H1 (cell line): ENCODE results near the gene MATN4. TPM values are rescaled to one million over a fixed set of nuclear protein-coding genes. Genes with fewer than 3 reads are reported as not detected.

Experiments
- CTCF ChIA-PET: fragments of 300-600 bp; sonication (Branson Sonifier 250); formaldehyde crosslinking; loops from one replicate; lab custom pipeline; 2021; ENCODE audit not compliant: partially characterized antibody; lab: Charles Lee
- POLR2A ChIA-PET: fragments of 300-600 bp; sonication (Branson Sonifier 250); formaldehyde crosslinking; loops from one replicate; lab custom pipeline; 2021; ENCODE audit warnings: inconsistent platforms; ENCODE audit not compliant: partially characterized antibody; lab: Charles Lee
- DNase-seq, 2 experiments: peaks; one replicate each; pipeline versions ENCODE4 v3.0.0 to v3.0.0-alpha.2; 2010 to 2022; ENCODE audit warnings: low spot score in 2 of 2, low read depth in 1 of 2, mixed read lengths in 1 of 2
- FAIRE-seq: peaks from 2 replicates; lab custom pipeline; 2011; peaks lifted over from hg19 to GRCh38; lab: Jason Lieb, UNC
- H2AFZ ChIP-seq: 2 replicates; pipeline ENCODE4 v1.8.1; 2012; ENCODE audit warnings: low read length, inconsistent platforms
- H2AK5ac ChIP-seq: 2 replicates; pipeline ENCODE4 v1.6.1; 2013; ENCODE audit warnings: low read depth, low read length
- H2BK120ac ChIP-seq: replicated peaks from 2 replicates; pipeline ENCODE3; 2013; ENCODE audit warnings: low read depth, low read length, inconsistent platforms
- H2BK12ac ChIP-seq: 2 replicates; pipeline ENCODE4 v1.6.1; 2013; ENCODE audit warnings: low read depth, low read length
- H2BK15ac ChIP-seq: 2 replicates; pipeline ENCODE4 v1.6.1; 2013; ENCODE audit warnings: low read length
- H2BK20ac ChIP-seq: 2 replicates; pipeline ENCODE4 v1.6.1; 2013; ENCODE audit warnings: low read length
- H2BK5ac ChIP-seq: 2 replicates; pipeline ENCODE4 v1.6.1; 2013; ENCODE audit warnings: low read depth, low read length
- H3K14ac ChIP-seq: 2 replicates; pipeline ENCODE4 v1.6.1; 2013; ENCODE audit warnings: inconsistent platforms; ENCODE audit not compliant: insufficient read length
- H3K18ac ChIP-seq: 2 replicates; pipeline ENCODE4 v1.6.1; 2013; ENCODE audit warnings: low read length; ENCODE audit errors: extremely low read depth
- H3K23ac ChIP-seq: 2 replicates; pipeline ENCODE4 v1.6.1; 2013; ENCODE audit warnings: inconsistent platforms; ENCODE audit not compliant: insufficient read length
- H3K23me2 ChIP-seq: 2 replicates; pipeline ENCODE4 v1.6.1; 2013; ENCODE audit warnings: low read depth, low read length
- H3K27ac ChIP-seq: 2 replicates; pipeline ENCODE4 v1.6.1; 2011; ENCODE audit warnings: low read depth, low read length, inconsistent platforms
- H3K27me3 ChIP-seq, 4 experiments: replicated peaks in 1 of 4; 1 replicate in 1 of 4; 2 replicates in 3 of 4; pipeline versions ENCODE4 v1.6.1 to v1.8.1; 2011 to 2013; ENCODE audit warnings: low read length in 3 of 4, mild to moderate bottlenecking in 3 of 4, inconsistent platforms in 2 of 4, mixed read lengths in 2 of 4, moderate library complexity in 1 of 4; ENCODE audit not compliant: control insufficient read depth in 3 of 4, insufficient read depth in 3 of 4; ENCODE audit errors: extremely low read depth in 1 of 4
- H3K36me3 ChIP-seq, 4 experiments: 2 replicates each; pipeline versions ENCODE4 v1.6.1 to v1.8.1; 2011 to 2013; ENCODE audit warnings: mild to moderate bottlenecking in 4 of 4, low read length in 3 of 4, moderate library complexity in 2 of 4, control low read depth in 1 of 4, inconsistent platforms in 1 of 4; ENCODE audit not compliant: insufficient read depth in 4 of 4, control insufficient read depth in 2 of 4
- H3K4ac ChIP-seq: replicated peaks from 2 replicates; pipeline ENCODE3; 2013; ENCODE audit warnings: low read length, low read depth, mixed read lengths, inconsistent platforms; ENCODE audit not compliant: insufficient read length
- H3K4me1 ChIP-seq, 4 experiments: replicated peaks in 1 of 4; 1 replicate in 1 of 4; 2 replicates in 3 of 4; pipeline versions ENCODE4 v1.6.1 to v1.8.1; 2011 to 2013; ENCODE audit warnings: low read length in 3 of 4, inconsistent platforms in 2 of 4, mixed read lengths in 1 of 4; ENCODE audit not compliant: insufficient read depth in 4 of 4, control insufficient read depth in 3 of 4
- H3K4me2 ChIP-seq, 2 experiments: 2 replicates each; pipeline versions ENCODE4 v1.6.1 to v1.8.1; 2011 to 2013; ENCODE audit warnings: low read depth in 2 of 2, low read length in 2 of 2, control low read depth in 1 of 2, inconsistent platforms in 1 of 2, mild to moderate bottlenecking in 1 of 2; ENCODE audit not compliant: insufficient read depth in 1 of 2
- H3K4me3 ChIP-seq, 4 experiments: fragments of 200-600, 300-600 bp in 1 of 4; sonication (generic), shearing (Covaris generic), sonication (Bioruptor Twin) in 1 of 4; 2 replicates each; pipeline versions ENCODE4 v1.5.1 to v1.8.1; 2011 to 2016; ENCODE audit warnings: low read length in 4 of 4, low read depth in 3 of 4, control low read depth in 2 of 4, inconsistent platforms in 2 of 4, mild to moderate bottlenecking in 2 of 4, mixed read lengths in 1 of 4, moderate library complexity in 1 of 4; ENCODE audit not compliant: insufficient read depth in 2 of 4; ENCODE audit errors: extremely low read depth in 1 of 4
- H3K56ac ChIP-seq: replicated peaks from 2 replicates; pipeline ENCODE3; 2013; ENCODE audit warnings: low read depth, mild to moderate bottlenecking, mixed read lengths, low read length, inconsistent platforms; ENCODE audit not compliant: insufficient read length
- H3K79me1 ChIP-seq: 2 replicates; pipeline ENCODE4 v1.6.1; 2013; ENCODE audit warnings: low read depth, low read length, control low read depth
- H3K79me2 ChIP-seq, 2 experiments: 2 replicates each; pipeline versions ENCODE4 v1.6.1 to v1.8.1; 2012 to 2013; ENCODE audit warnings: low read length in 2 of 2, mild to moderate bottlenecking in 2 of 2, inconsistent platforms in 1 of 2; ENCODE audit not compliant: insufficient read depth in 2 of 2, control insufficient read depth in 1 of 2
- H3K9ac ChIP-seq, 4 experiments: replicated peaks in 1 of 4; 1 replicate in 1 of 4; 2 replicates in 3 of 4; pipeline versions ENCODE4 v1.6.1 to v1.8.1; 2011 to 2013; ENCODE audit warnings: low read depth in 3 of 4, low read length in 3 of 4, control low read depth in 2 of 4, mild to moderate bottlenecking in 2 of 4, moderate library complexity in 2 of 4, inconsistent platforms in 1 of 4; ENCODE audit errors: extremely low read depth in 1 of 4
- H3K9me3 ChIP-seq, 2 experiments: 2 replicates each; pipeline versions ENCODE4 v1.6.1 to v1.8.1; 2012 to 2013; ENCODE audit warnings: mild to moderate bottlenecking in 2 of 2, moderate library complexity in 2 of 2, control low read depth in 1 of 2, inconsistent platforms in 1 of 2, low read depth in 1 of 2, low read length in 1 of 2, mixed read lengths in 1 of 2; ENCODE audit not compliant: insufficient read depth in 2 of 2
- H4K20me1 ChIP-seq, 2 experiments: replicated peaks in 1 of 2; 2 replicates each; pipeline versions ENCODE3 to v1.8.1; 2011 to 2013; ENCODE audit warnings: inconsistent platforms in 2 of 2, low read length in 2 of 2, mild to moderate bottlenecking in 1 of 2; ENCODE audit not compliant: insufficient read depth in 2 of 2, control insufficient read depth in 1 of 2
- H4K5ac ChIP-seq: 2 replicates; pipeline ENCODE4 v1.6.1; 2013; ENCODE audit warnings: low read length, low read depth, mixed read lengths, inconsistent platforms; ENCODE audit not compliant: insufficient read length
- H4K8ac ChIP-seq: 2 replicates; pipeline ENCODE4 v1.8.0; 2013; ENCODE audit warnings: mild to moderate bottlenecking, moderate library complexity, low read length, inconsistent platforms; ENCODE audit not compliant: insufficient read depth; ENCODE audit errors: extremely low read depth
- H4K91ac ChIP-seq: replicated peaks from 2 replicates; pipeline ENCODE3; 2013; ENCODE audit warnings: low read length, mixed read lengths, inconsistent platforms; ENCODE audit not compliant: insufficient read length
- RAD21 ChIP-seq, 2 experiments: IDR thresholded peaks in 1 of 2; conservative IDR thresholded peaks in 1 of 2; 2 replicates each; pipeline ENCODE4 v1.6.1; 2011; ENCODE audit warnings: low read depth in 2 of 2, low read length in 2 of 2, improper control_type of control experiment in 1 of 2, inconsistent platforms in 1 of 2, mild to moderate bottlenecking in 1 of 2, moderate library complexity in 1 of 2
- WGBS, 2 experiments: shearing (Covaris generic) in 1 of 2; methylation state at CpG; one replicate each; pipeline versions ENCODE4 v1.1.6 to v1.1.7; 2013 to 2015; ENCODE audit warnings: low lambda C conversion rate in 2 of 2, mixed read lengths in 2 of 2, inconsistent platforms in 1 of 2, low coverage in 1 of 2, missing lambda C conversion rate in 1 of 2; ENCODE audit not compliant: insufficient replicate concordance in 2 of 2, insufficient coverage in 1 of 2, insufficient read length in 1 of 2; ENCODE audit errors: extremely low coverage in 1 of 2, missing lambda C conversion rate in 1 of 2; 5-methylcytosine and 5-hydroxymethylcytosine counted together
- polyA plus RNA-seq, 7 experiments: library from polyadenylated mRNA; depleted of rRNA in 3 of 7; stranded (reverse) in 5 of 7; unstranded in 2 of 7; fragments of >200 nt in 5 of 7; fragments of 200-250 nt in 2 of 7; gene quantifications; 1 replicate in 5 of 7; 2 replicates in 1 of 7; 4 replicates in 1 of 7; pipeline versions ENCODE4 v1.2.1 to v1.2.3, GENCODE V29; 2011 to 2013; ENCODE audit warnings: missing spikeins in 2 of 7, mixed read lengths in 2 of 7
- total RNA-seq: library from RNA; stranded (reverse); fragmentation: NEBNext Ultra II Directional; extraction: Animal tissue kit (Norgen Biotek cat#: 25700); gene quantifications from 2 replicates; pipeline ENCODE4 v1.2.1, GENCODE V29; 2021

Gene MATN4
- total and polyA plus RNA-seq, 2 of the 8 experiments (the other 6 are each of a cell fraction or from before 2014, with no cell fraction given): 2.1 to 4.4 TPM

GRCh38 chr20:45268531-45268930 is 39.6 kb downstream of the MATN4 start:
- DNase-seq: no peak
- Histone ChIP-seq H2BK120ac (no peak overlapping the region), H2BK5ac (no peak overlapping the region), H2BK15ac (no peak overlapping the region), H3K4me3 (no peak overlapping the region), H2AFZ (no peak overlapping the region), H3K23me2 (no peaks in the 10 kb centered on the region), H4K91ac (no peak overlapping the region), H3K27me3 (no peaks in the 10 kb centered on the region), H3K27ac (no peak overlapping the region), H3K79me2 (no peaks in the 10 kb centered on the region), H2BK20ac (no peak overlapping the region), H4K20me1 (no peaks in the 10 kb centered on the region), H3K23ac (no peak overlapping the region), H3K9ac (no peak overlapping the region), H4K8ac (no peak overlapping the region), H2AK5ac (no peak overlapping the region), H3K18ac (no peak overlapping the region), H3K4me2 (no peak overlapping the region), H3K4me1 (peaks cover 0 to 2% (median 0%) of the 10 kb centered on the region in 4 experiments; a peak in 2 of 7 replicates), H2BK12ac (no peak overlapping the region), H3K79me1 (no peaks in the 10 kb centered on the region), H3K9me3 (no peaks in the 10 kb centered on the region), H4K5ac (no peak overlapping the region), H3K36me3 (no peaks in the 10 kb centered on the region), H3K4ac (no peak overlapping the region), H3K56ac (no peak overlapping the region), H3K14ac (no peak overlapping the region)
- 91% methylated on average over 3 of the region's 3 CpGs; no CpG with 5 or more reads in 1 of the 2 experiments for WGBS, 2 experiments
- no peak for FAIRE-seq
- CTCF ChIA-PET: interaction anchor here (1.2 to 2.1 kb wide), 3 partner anchors 22 to 129 kb away, joined by 5 to 6 read pairs (median 5); no protein-coding TSS in a partner anchor
- POLR2A ChIA-PET: interaction anchor here (1.1 to 1.6 kb wide), 2 partner anchors 9 to 14 kb away, joined by 3 read pairs; no protein-coding TSS in a partner anchor
- TF ChIP-seq RAD21 (IDR thresholded peaks at IDR 0.05 in 1 of 2, conservative IDR thresholded peaks at IDR 0.05 in 1 of 2; ENCODE audit: low read depth in 2 of 2, low read length in 2 of 2): no peak
